Measurements from ENCODE around the gene ZNF492. TPM values are rescaled to one million over a fixed set of nuclear protein-coding genes. Genes with fewer than 3 reads are reported as not detected.

The ZNF492 gene
- total and polyA plus RNA-seq, 2 of the 8 experiments (the other 6 are each of a cell fraction or from before 2014, with no cell fraction given) = not detected

DNA sequence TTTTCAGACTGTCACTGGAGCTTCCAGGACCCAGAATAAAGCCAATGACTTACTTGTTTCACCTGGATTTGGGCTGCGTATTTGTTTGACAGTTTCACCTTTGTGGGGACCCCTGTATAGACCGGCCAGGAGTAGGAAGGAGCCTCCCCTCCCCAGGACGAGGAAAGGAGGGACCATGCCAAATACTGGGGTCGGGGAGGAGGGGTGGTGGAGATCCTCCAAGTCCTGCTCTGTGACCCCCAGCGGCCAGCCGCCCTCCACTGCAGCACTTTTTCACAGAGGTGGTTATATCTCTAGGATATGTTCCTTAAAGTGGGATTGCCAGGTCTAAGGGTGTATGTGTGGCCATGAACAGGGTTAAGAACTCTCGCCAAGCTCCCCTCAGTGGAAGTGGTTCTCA lies 25.7 kb upstream of the ZNF492 start (continued):
- TF ChIP-seq CHD7 (IDR thresholded peaks at IDR 0.05; ENCODE audit: insufficient replicate concordance, low read length) (no peak), CBX8 (IDR thresholded peaks at IDR 0.05; ENCODE audit: borderline replicate concordance, low read depth, low read length) (no peak), CHD1 (IDR thresholded peaks at IDR 0.05; ENCODE audit: low read depth, low read length) (no peak), SP2 (IDR thresholded peaks at IDR 0.05; ENCODE audit: low read length) (no peak), RFX5 (IDR thresholded peaks at IDR 0.05; ENCODE audit: borderline replicate concordance, low read depth, low read length) (no peak), BACH1 (IDR thresholded peaks at IDR 0.05; ENCODE audit: low read length) (no peak), NRF1 (IDR thresholded peaks at IDR 0.05; ENCODE audit: low read depth, low read length) (no peak), TCF12 (IDR thresholded peaks at IDR 0.05; ENCODE audit: low read depth, low read length) (no peak), YY1 (IDR thresholded peaks at IDR 0.05; ENCODE audit: low read depth, low read length) (no peak), TAF1 (IDR thresholded peaks at IDR 0.05; ENCODE audit: low read depth, low read length) (no peak), CEBPB (IDR thresholded peaks at IDR 0.05; ENCODE audit: low read depth, low read length) (no peak), SAP30 (IDR thresholded peaks at IDR 0.05; ENCODE audit: insufficient read depth, insufficient replicate concordance, low read length) (no peak), EP300 (IDR thresholded peaks at IDR 0.05; ENCODE audit: borderline replicate concordance in 1 of 2, low read depth in 2 of 2, low read length in 2 of 2) (no peak)

Measured in H1 (cell line).